GM21576 (cell line): ENCODE measurements around the gene TRIM4.

Source experiments
- ATAC-seq: cut with Tn5 transposase; IDR thresholded peaks from one replicate; pipeline ENCODE4 v1.9.1; 2021; ENCODE audit warnings: mild to moderate bottlenecking, moderate library complexity; ENCODE audit not compliant: unreplicated experiment

Gene TRIM4

DNA sequence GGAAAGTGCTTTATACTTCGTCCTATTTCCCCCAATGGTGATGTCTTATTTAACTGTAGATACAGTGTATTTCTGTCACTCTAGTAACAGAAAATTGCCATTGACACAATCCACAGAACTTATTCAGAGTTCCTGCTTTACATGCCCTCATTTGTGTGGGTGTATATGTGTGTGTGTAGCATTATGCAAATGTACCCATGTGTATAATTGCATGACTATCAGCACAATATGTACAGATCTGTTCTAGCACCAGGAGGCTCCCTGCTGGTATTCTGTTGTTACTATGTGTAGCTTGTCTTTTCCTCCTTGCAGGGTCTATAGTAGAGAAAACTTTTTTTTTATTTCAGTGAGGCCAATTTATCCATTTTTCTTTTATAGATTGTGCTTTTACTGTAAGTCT lies 75.0 kb downstream of the TRIM4 start:
- no peak for ATAC-seq

DNA sequence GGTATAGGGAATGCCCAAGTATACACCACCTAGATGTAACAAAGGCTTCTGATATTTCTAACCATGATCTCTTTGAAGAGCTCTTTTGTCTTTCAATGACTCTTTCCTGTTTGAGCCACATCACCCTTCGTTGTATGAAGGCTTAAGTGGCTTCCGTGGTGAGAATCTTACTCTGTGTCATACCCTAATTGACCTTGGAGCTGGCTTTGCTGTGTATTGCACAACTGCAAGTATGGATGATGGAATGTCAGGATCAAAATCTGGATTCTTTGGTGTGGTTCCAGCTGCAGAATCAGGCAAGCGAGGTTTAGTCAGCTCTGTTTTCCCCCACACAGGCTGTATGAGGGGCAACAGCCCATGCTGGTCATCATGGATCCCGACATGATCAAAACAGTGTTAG lies 75.5 kb downstream of the TRIM4 start:
- no peak for ATAC-seq

DNA sequence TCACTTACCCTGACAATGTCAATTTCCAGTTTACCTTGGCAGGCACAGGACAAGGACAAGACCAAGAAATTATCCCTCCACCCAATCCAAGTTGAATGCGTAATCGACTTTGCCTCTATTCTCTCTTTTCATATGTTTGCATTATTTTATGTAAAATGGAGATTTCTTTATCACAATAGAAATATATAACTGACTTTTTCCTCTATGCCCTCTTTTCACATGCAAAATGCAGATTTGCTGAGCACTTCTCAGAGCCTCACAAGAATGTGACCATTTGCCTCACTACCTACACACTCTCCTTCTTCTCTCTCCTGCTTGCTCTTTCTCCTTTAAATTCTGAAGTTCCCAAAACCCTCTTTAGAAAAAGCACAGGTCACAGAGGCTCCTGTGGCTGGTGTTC lies 76.4 kb downstream of the TRIM4 start:
- no peak for ATAC-seq
